OCI-LY1 (cell line): Measurements from ENCODE around the gene LARP4.
"Not testable (repeated sequence)": the region's sequence is repeated elsewhere in the genome, so short reads cannot be mapped to it uniquely, and the experiment has no call there.

Experiments used
- H2AFZ ChIP-seq: fragments of 200-600 bp; sonication (generic), shearing (Covaris generic); 2 replicates; pipeline ENCODE4 v1.6.0; 2014; ENCODE audit warnings: antibody characterized with exemption, mild to moderate bottlenecking, low read length
- H3F3A ChIP-seq: fragments of 200-600 bp; sonication (generic), shearing (Covaris generic); 2 replicates; pipeline ENCODE4 v1.6.0; 2014; ENCODE audit warnings: mild to moderate bottlenecking, antibody characterized with exemption, low read length, moderate library complexity; ENCODE audit not compliant: insufficient read depth
- H3K27ac ChIP-seq: fragments of 200-600 bp; sonication (generic); 2 replicates; pipeline ENCODE4 v1.5.1; 2014; ENCODE audit warnings: low read length, mixed run types, mild to moderate bottlenecking, low read depth; ENCODE audit not compliant: poor library complexity, severe bottlenecking
- H3K27me3 ChIP-seq: fragments of 200-600 bp; sonication (generic); 2 replicates; pipeline ENCODE4 v1.6.0; 2014; ENCODE audit warnings: antibody characterized with exemption, mild to moderate bottlenecking, low read length, moderate library complexity; ENCODE audit not compliant: insufficient read depth
- H3K36me3 ChIP-seq: fragments of 200-600 bp; sonication (generic); 2 replicates; pipeline ENCODE4 v1.6.1; 2014; ENCODE audit warnings: mild to moderate bottlenecking, antibody characterized with exemption, low read length, moderate library complexity, mixed read lengths; ENCODE audit not compliant: insufficient read depth
- H3K4me1 ChIP-seq: fragments of 200-600 bp; sonication (generic); 2 replicates; pipeline ENCODE4 v1.5.1; 2014; ENCODE audit warnings: mild to moderate bottlenecking, low read length, moderate library complexity; ENCODE audit not compliant: insufficient read depth, severe bottlenecking
- H3K4me2 ChIP-seq: fragments of 200-600 bp; sonication (generic), shearing (Covaris generic); 2 replicates; pipeline ENCODE4 v1.6.1; 2014; ENCODE audit warnings: low read length
- H3K4me3 ChIP-seq: fragments of 200-600 bp; sonication (generic); 2 replicates; pipeline ENCODE4 v1.5.1; 2014; ENCODE audit warnings: low read length, low read depth, mild to moderate bottlenecking, mixed read lengths; ENCODE audit not compliant: poor library complexity, severe bottlenecking
- H3K79me2 ChIP-seq: fragments of 200-600 bp; shearing (Covaris generic); 2 replicates; pipeline ENCODE4 v1.6.1; 2016; ENCODE audit warnings: mixed run types, low read length, mixed read lengths; ENCODE audit not compliant: insufficient read depth
- H3K9ac ChIP-seq: fragments of 200-600 bp; sonication (generic), shearing (Covaris generic); 2 replicates; pipeline ENCODE4 v1.6.1; 2014; ENCODE audit warnings: mild to moderate bottlenecking, low read length, mixed read lengths
- H3K9me2 ChIP-seq: fragments of 200-600 bp; sonication (generic), shearing (Covaris generic); 2 replicates; pipeline ENCODE4 v1.6.1; 2014; ENCODE audit warnings: low read depth, mild to moderate bottlenecking, low read length, mixed read lengths
- H3K9me3 ChIP-seq: fragments of 200-600 bp; shearing (Covaris generic); 2 replicates; pipeline ENCODE4 v1.6.1; 2014; ENCODE audit warnings: low read length, mixed read lengths
- H4K20me1 ChIP-seq: fragments of 200-600 bp; sonication (generic), shearing (Covaris generic); 2 replicates; pipeline ENCODE4 v1.6.0; 2016; ENCODE audit warnings: mild to moderate bottlenecking, low read length; ENCODE audit not compliant: insufficient read depth
- EZH2 ChIP-seq: fragments of 200-600 bp; sonication (generic), shearing (Covaris generic); IDR thresholded peaks from 2 replicates; pipeline ENCODE4 v1.8.0; 2017; ENCODE audit warnings: borderline replicate concordance, mixed run types, mild to moderate bottlenecking, antibody characterized with exemption, low read length, moderate library complexity, mixed read lengths
- TF ChIP-seq, protein P1 (sequence below): fragments of 200-600 bp; sonication (generic), shearing (Covaris generic); IDR thresholded peaks from 2 replicates; pipeline ENCODE4 v1.5.1; 2017; ENCODE audit warnings: mild to moderate bottlenecking, antibody characterized with exemption, low read length, moderate library complexity, mixed read lengths

The LARP4 gene

DNA sequence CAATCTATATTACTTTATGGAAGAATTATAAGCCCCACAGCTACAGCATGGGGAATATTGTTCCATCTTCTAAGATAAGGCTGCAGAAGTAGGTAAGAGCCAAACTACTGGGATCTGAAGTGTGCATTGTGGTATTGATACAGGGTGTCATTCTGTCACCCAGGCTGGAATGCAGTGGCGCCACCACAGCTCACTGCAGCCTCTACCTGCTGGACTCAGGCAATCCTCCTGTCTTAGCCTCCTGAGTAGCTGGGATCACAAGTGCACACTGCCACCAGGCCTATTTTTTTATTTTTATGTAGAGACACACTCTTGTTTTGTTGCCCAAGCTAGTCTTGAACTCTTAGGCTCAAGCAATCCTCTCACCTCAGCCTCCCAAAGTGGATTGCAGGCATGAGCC is 82.8 kb downstream of the LARP4 start:
- Histone ChIP-seq H3K9me3 (no peaks in the 10 kb centered on the region), H3K9ac (no peak overlapping the region), H3K36me3 (peaks cover 6% of the 10 kb centered on the region), H3F3A (no peaks in the 10 kb centered on the region; the same call in 1 of the 2 replicates), H3K4me1 (no peaks in the 10 kb centered on the region), H3K9me2 (no peaks in the 10 kb centered on the region), H3K4me3 (no peak overlapping the region), H3K4me2 (no peak overlapping the region), H2AFZ (no peak overlapping the region), H3K27me3 (no peaks in the 10 kb centered on the region), H3K27ac (no peak overlapping the region), H4K20me1 (no peaks in the 10 kb centered on the region), H3K79me2 (no peaks in the 10 kb centered on the region)
- TF ChIP-seq, protein P1, sequence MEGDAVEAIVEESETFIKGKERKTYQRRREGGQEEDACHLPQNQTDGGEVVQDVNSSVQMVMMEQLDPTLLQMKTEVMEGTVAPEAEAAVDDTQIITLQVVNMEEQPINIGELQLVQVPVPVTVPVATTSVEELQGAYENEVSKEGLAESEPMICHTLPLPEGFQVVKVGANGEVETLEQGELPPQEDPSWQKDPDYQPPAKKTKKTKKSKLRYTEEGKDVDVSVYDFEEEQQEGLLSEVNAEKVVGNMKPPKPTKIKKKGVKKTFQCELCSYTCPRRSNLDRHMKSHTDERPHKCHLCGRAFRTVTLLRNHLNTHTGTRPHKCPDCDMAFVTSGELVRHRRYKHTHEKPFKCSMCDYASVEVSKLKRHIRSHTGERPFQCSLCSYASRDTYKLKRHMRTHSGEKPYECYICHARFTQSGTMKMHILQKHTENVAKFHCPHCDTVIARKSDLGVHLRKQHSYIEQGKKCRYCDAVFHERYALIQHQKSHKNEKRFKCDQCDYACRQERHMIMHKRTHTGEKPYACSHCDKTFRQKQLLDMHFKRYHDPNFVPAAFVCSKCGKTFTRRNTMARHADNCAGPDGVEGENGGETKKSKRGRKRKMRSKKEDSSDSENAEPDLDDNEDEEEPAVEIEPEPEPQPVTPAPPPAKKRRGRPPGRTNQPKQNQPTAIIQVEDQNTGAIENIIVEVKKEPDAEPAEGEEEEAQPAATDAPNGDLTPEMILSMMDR, result no peak
- TF ChIP-seq EZH2, result no peak

DNA sequence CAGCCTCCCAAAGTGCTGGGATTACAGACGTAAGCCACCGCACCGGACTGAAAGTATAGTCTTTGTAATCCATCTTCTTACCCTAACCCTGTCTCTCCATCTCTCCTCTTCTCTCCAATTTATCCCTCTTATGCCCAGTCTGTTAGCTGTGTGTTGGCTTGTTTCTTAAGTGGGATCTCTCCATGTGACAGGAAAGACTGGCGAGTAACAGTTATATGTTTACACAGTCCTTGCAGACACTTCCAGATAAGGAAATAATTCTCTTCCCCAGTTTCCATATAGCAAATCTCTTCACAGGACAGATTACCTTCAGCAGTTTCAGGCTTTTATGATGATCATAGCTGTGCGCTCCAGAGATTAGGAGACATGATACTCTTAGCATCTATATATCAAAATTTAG is 88.1 kb downstream of the LARP4 start:
- Histone ChIP-seq H3K9me3 (no peaks in the 10 kb centered on the region), H3K4me3 (no peak overlapping the region), H3K27ac (no peak overlapping the region), H3K4me1 (no peaks in the 10 kb centered on the region), H4K20me1 (no peaks in the 10 kb centered on the region), H3K9ac (no peak overlapping the region), H2AFZ (no peak overlapping the region), H3K36me3 (no peaks in the 10 kb centered on the region), H3K79me2 (no peaks in the 10 kb centered on the region), H3K4me2 (no peak overlapping the region), H3K27me3 (no peaks in the 10 kb centered on the region), H3F3A (no peaks in the 10 kb centered on the region), H3K9me2 (no peaks in the 10 kb centered on the region)
- TF ChIP-seq, protein P1, result no peak
- no peak for TF ChIP-seq EZH2

DNA sequence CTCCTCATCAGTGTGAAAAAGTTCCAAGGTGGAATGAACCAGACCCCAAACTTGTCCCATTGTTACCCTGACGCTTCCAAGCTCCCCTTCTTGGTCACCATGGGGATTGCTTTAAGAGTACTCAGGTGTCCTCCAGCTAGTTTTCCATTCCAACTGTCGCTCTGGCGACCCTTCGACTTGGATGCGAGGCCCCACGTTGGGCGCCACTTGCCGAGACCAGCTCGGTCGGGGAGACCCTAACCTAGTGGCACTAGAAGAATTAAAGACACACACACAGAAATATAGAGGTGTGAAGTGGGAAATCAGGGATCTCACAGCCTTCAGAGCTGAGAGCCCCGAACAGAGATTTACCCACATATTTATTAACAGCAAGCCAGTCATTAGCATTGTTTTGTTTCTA is 97.4 kb downstream of the LARP4 start:
- not testable (repeated sequence) for H3K9ac ChIP-seq, H3K27ac ChIP-seq, H3K36me3 ChIP-seq, H3K4me1 ChIP-seq, H3K79me2 ChIP-seq, H3K27me3 ChIP-seq, H4K20me1 ChIP-seq, H3F3A ChIP-seq, H3K4me3 ChIP-seq, H3K9me2 ChIP-seq, H3K4me2 ChIP-seq, H3K9me3 ChIP-seq, H2AFZ ChIP-seq

DNA sequence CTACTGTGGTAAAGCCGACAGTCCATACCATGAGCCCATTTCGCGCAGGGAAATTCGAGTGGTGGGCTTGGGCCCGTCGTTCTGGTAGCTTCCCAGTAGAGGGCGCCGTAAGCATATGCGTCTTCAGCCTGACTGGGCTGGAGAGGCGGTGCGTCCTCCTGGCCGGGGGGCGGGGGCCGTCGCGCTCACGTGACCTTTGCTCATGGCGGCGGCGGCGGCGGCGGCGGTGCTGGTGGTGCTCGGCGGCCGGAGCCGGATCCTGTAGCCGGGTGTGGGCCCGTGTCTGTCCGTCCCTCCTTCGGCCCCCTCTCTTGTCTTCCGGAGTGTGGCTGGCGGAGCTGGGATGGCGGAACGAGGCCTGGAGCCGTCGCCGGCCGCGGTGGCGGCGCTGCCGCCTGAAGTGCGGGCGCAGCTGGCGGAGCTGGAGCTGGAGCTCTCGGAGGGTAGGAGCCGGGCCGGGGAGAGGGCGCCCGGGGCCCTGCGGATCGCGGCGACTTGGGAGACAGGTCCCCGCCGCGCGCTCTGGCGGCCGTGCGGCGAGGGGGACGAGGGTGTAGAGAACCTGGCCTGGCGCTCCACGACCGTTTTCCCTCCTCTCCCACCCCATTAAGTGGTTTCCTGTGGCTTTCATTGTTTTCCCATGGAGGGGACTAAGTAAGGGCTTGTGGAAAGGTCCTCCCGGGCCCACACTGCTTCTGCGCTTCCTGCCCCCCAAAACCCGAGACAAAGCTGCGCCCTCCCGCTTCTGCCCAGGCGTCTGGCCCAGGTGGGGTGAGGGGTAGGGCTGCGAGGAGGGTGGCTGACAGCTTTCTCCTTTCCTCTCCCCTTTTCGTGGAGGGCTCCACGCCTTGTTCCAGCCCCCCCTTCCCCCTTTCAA is 104.4 kb downstream of the LARP4 start, which contains the start of gene DIP2B:
DIP2B (plus strand) TSS at position 188 of the 877 bp plus-strand sequence; CDS start at position 344, 156 bp downstream.
- Histone ChIP-seq H3K4me1 (peaks cover 19% of the 10 kb centered on the region), H3F3A (no peaks in the 10 kb centered on the region), H3K4me2 (peak within 1 kb of the TSS; percentile 64), H3K9ac (peak within 1 kb of the TSS; percentile 87), H3K27ac (no peak within 1 kb of the TSS), H4K20me1 (no peaks in the 10 kb centered on the region), H3K79me2 (no peaks in the 10 kb centered on the region), H3K9me3 (no peaks in the 10 kb centered on the region), H3K27me3 (no peaks in the 10 kb centered on the region), H3K9me2 (no peaks in the 10 kb centered on the region), H3K36me3 (no peaks in the 10 kb centered on the region), H2AFZ (peak within 1 kb of the TSS; percentile 28), H3K4me3 (peak within 1 kb of the TSS; percentile 84)
- TF ChIP-seq, protein P1, result peak; percentile 83
- TF ChIP-seq EZH2, result no peak
